ENCODE measurements around the gene GDF2. TPM values are rescaled to one million over a fixed set of nuclear protein-coding genes. Genes with fewer than 3 reads are reported as not detected.

Gene GDF2
- not detected for total RNA-seq

DNA sequence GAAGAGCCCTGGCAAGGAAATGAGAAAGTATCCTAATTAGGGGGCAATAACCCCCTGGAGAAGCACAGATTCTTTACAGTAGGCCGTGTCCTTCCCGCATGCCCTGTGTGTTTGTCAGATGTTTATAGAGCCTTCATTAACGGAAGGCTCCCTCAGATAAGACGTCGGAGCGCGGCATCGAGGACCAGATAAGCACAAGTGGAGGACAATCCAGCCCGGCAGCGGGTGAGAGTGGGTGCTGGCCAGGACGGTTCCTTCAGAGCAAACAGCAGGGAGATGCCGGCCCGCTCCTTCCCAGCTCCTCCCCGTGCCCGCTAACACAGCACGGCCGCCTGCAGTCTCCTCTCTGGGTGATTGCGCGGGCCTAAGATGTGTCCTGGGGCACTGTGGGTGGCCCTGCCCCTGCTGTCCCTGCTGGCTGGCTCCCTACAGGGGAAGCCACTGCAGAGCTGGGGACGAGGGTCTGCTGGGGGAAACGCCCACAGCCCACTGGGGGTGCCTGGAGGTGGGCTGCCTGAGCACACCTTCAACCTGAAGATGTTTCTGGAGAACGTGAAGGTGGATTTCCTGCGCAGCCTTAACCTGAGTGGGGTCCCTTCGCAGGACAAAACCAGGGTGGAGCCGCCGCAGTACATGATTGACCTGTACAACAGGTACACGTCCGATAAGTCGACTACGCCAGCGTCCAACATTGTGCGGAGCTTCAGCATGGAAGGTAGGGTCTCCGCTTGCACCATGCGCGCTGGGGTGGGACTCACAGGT is at the start of gene GDF2:
Gene GDF2, plus strand, starts transcription at position 155 of the 762 bp plus-strand sequence. Its CDS starts 215 bp downstream, at position 370.
- no peak for DNase-seq (ENCODE audit: low spot score)

- DNase-seq (ENCODE audit: low spot score) = no peak
Observed at GRCh38 chr10:47276071-47276470, 46.2 kb upstream of the GDF2 start.

GRCh38 chr10:47276576-47277351 is 45.5 kb upstream of the GDF2 start:
- no peak for DNase-seq (ENCODE audit: low spot score)

- DNase-seq (ENCODE audit: low spot score) = no peak
Observed at GRCh38 chr10:47277352-47278151, 44.7 kb upstream of the GDF2 start.

DNA sequence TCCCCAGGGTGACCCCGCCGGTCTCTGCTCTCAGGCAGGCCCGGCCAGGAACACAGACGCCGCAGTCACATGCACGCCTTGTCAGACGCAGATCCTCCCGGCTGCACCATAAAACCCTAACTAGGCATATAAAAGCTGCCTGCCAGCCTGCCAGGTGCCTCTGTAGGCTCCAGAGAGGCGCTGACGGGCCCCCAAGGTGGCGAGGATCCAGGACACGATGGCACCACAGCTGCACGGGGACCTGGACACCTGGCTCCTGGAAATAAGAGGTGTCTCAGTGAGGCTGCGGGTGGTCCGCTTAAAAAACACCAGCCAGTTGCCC is 44.1 kb upstream of the GDF2 start:
- no peak for DNase-seq (ENCODE audit: low spot score)

GRCh38 chr10:47278720-47279119 is 43.5 kb upstream of the GDF2 start:
- DNase-seq (ENCODE audit: low spot score) = no peak

- DNase-seq (ENCODE audit: low spot score) = no peak
Observed at GRCh38 chr10:47279276-47279675, 43.0 kb upstream of the GDF2 start.

DNA sequence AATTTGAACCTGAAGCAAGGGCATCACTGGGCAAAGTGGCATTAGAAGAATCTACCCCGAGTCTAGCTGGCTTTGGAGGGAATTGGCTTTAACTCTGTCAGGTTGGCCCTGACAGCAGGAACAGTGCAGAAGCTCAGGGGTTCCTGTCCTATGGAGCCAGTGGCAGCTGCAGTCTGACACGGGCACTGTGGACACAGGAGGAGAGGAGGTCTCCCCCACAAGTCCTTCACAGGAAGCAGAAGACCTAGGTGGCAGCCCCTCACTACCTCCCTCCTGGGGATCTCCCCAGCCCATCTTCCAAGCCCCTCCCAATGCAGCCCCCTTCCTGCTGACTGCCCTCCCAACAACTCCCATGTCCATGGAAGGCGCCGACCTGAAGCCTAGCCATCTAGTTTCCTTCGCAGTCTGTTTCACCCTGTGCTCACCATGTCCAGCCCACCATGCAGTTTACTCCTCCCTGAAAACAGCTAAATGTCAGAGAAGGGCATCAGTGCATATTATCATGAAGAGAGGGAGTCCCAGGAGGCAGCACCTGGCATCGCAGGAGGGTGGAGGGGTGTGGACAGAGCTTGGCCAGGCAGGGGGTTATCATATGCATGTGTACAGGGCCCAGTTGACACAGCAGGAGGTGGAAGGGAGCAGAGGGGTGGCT is 40.1 kb upstream of the GDF2 start:
- no peak for DNase-seq (ENCODE audit: low spot score)

DNA sequence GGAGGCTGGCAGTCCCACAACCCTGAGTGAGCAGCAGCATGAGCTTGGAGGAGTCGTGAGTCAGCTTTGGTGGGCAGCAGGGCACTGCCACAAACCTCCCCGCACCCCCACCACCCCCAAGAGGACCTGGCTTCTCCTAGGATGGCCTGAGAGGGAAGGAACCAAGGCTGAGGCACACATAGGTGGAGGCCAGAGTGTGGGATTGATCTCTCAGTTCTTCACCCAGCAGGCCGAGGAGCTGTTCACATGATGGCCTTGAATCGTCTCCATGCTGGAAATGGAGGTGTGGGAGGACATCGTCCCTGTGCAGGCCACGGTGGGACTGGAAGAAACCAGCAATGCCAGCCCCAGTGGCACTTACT is 39.6 kb upstream of the GDF2 start:
- no peak for DNase-seq (ENCODE audit: low spot score)

DNA sequence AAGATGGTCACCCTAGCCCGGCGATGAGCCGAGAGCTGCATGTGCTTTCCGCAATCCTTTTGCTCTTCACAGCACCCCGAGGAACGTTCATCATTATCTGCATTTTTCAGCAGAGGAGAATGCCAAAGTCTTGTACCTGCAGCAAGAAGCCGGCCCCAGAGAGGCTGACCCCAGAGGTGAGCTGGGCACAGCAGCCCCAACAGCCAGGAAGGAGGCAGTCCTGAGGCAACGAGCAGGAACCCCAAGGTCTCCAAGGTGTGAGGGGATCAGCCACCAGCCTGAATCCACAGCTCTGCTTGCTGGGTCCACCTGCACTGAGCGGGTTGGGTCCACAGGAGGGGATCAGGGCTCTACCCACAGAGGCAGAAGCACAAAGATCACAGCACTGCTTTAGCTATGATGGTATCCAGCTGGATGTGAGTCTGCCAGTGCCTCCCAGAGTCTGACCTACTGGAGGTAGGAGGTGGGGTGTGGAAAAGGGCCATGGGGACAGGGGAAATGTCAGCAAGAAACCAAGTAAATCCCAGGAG is 39.1 kb upstream of the GDF2 start:
- no peak for DNase-seq (ENCODE audit: low spot score)

GRCh38 chr10:47283848-47284247 is 38.4 kb upstream of the GDF2 start:
- DNase-seq (ENCODE audit: low spot score) = no peak

GRCh38 chr10:47285381-47286115 is 36.7 kb upstream of the GDF2 start:
- no peak for DNase-seq (ENCODE audit: low spot score)

DNA sequence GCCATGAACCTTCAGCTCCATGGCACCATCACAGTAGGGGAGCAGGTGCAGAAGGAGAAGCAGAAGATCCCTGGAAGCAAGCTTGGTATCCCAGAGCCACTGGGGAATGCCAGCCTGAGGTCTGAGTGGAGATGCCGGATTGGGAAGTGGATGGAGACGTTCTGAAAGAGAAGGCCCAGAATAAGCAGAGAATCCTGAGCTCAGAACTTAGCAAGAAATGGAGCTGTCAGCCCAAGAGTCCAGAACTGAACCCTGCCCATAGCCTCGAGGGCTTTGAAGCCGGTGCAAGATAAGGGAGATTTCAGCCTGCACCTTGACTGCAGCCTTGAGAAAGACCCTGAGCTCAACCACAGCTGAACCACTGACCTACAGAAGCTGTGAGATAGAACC is 36.1 kb upstream of the GDF2 start:
- DNase-seq (ENCODE audit: low spot score) = no peak

- no peak for DNase-seq (ENCODE audit: low spot score)
Observed at GRCh38 chr10:47286591-47287315, 35.5 kb upstream of the GDF2 start.

DNA sequence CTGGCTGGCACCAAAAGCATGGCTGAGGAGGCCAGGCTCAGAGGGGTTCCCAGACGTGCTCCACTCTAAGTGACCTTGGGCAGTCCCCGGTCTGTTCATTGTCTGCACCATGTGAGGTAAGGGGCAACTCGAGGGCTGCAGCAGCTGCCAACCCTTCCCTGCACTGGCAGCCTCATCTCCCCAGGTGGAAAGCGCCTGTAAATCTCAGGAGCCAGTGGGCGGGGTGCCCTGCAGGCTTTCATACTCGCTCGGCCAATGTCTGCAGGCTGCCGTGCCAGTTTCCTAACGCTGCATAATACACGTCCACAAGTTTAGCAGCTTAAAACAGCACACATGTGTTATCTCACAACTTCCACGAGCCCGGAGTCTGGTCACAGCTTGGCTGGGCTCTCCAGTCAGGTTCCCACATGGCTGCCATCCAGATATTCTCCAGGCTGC is 34.9 kb upstream of the GDF2 start:
- DNase-seq (ENCODE audit: low spot score) = no peak

- DNase-seq (ENCODE audit: low spot score) = no peak
Observed at GRCh38 chr10:47287805-47288204, 34.4 kb upstream of the GDF2 start.

DNA sequence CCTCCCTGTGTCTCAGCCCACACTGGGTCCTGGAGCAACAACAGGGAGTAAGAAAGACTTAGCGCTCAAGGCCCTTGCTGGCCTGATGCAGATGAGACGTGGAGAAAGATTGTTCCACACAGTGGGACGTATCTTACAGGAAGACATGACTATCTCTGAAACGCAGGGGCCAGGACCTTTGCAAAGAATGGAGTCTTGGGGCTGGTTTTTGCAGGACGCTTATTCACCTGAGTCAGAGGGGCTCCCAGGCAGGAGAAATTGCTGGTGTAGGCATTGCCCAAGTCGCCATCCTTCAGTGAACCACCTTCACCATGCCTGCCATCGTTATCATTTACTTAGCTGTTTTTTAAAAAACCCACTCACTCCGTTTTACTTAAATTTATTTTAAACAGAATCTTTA is 34.0 kb upstream of the GDF2 start:
- no peak for DNase-seq (ENCODE audit: low spot score)

- no peak for DNase-seq (ENCODE audit: low spot score)
Observed at GRCh38 chr10:47288916-47289495, 33.2 kb upstream of the GDF2 start.

- no peak for DNase-seq (ENCODE audit: low spot score)
Observed at GRCh38 chr10:47289921-47290320, 32.3 kb upstream of the GDF2 start.

DNA sequence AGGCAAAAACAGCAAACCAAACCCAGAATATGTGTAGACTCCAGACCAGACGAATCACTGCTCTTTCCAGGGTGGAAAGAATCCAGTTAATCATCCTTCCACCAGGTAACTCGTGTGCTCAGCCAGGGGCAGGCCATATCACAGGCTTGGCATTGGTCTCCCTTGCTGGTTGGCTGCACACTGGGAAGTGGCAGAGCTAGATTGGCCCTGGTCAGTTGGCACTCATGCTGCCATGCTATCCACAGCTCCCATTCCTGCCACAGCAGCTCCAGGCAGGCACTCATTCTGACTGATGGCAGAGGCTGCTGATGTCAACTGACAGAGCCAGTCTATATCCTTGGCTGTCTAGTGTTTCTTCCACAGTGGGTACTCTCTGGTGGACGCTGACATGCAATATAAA is 31.9 kb upstream of the GDF2 start:
- no peak for DNase-seq (ENCODE audit: low spot score)
